Endothelial cell of umbilical vein (primary cell): ENCODE data around the gene MBD5. TPM values are rescaled to one million over a fixed set of nuclear protein-coding genes. Genes with fewer than 3 reads are reported as not detected.

Source experiments
- BruUV-seq: library from RNA; stranded (reverse); fragments of 400-500 nt; replicated peaks from 2 replicates; lab custom pipeline; 2021; lab: Mats Ljungman, UMichigan
- CTCF ChIA-PET: fragments of 300-600, 350-600 bp; sonication (Branson Sonifier 250); formaldehyde crosslinking; loops from one replicate; lab custom pipeline; 2021; ENCODE audit warnings: antibody characterized with exemption, inconsistent platforms; lab: Charles Lee
- POLR2A ChIA-PET: fragments of 300-600, 350-600 bp; sonication (Branson Sonifier 250); formaldehyde crosslinking; loops from one replicate; lab custom pipeline; 2021; ENCODE audit warnings: antibody characterized with exemption, inconsistent platforms; lab: Charles Lee
- DNase-seq: peaks from one replicate; pipeline ENCODE4 v3.0.0-alpha.2; 2011; ENCODE audit warnings: low read depth, low spot score
- FAIRE-seq: peaks from 2 replicates; lab custom pipeline; 2011; peaks lifted over from hg19 to GRCh38; lab: Jason Lieb, UNC
- H2AFZ ChIP-seq: 2 replicates; pipeline ENCODE4 v1.6.0; 2012; ENCODE audit warnings: low read depth, low read length, control low read depth, inconsistent platforms
- H3K27ac ChIP-seq: 2 replicates; pipeline ENCODE4 v1.5.1; 2011; ENCODE audit warnings: low read depth, mild to moderate bottlenecking, control low read depth, low read length, moderate library complexity; ENCODE audit not compliant: insufficient read depth
- H3K27me3 ChIP-seq, 2 experiments: 2 replicates each; pipeline versions ENCODE4 v1.6.0 to v1.6.1; 2011; ENCODE audit warnings: low read length in 2 of 2, mixed read lengths in 1 of 2; ENCODE audit not compliant: control insufficient read depth in 2 of 2, insufficient read depth in 2 of 2
- H3K36me3 ChIP-seq, 2 experiments: 2 replicates in 1 of 2; 3 replicates in 1 of 2; pipeline ENCODE4 v1.5.1; 2011; ENCODE audit warnings: low read length in 2 of 2, mild to moderate bottlenecking in 1 of 2, moderate library complexity in 1 of 2; ENCODE audit not compliant: control insufficient read depth in 2 of 2, insufficient read depth in 2 of 2; ENCODE audit errors: extremely low read depth in 1 of 2
- H3K4me1 ChIP-seq: 3 replicates; pipeline ENCODE4 v1.5.1; 2011; ENCODE audit warnings: mild to moderate bottlenecking, low read length; ENCODE audit not compliant: control insufficient read depth, insufficient read depth; ENCODE audit errors: extremely low read depth
- H3K4me2 ChIP-seq: 2 replicates; pipeline ENCODE4 v1.6.1; 2011; ENCODE audit warnings: low read length, control low read depth, mixed read lengths; ENCODE audit not compliant: insufficient read depth
- H3K4me3 ChIP-seq, 3 experiments: fragments of 200-600 bp in 1 of 3; sonication (generic), shearing (Covaris generic) in 1 of 3; replicated peaks in 1 of 3; 2 replicates each; pipeline ENCODE4 v1.5.1; 2011 to 2016; ENCODE audit warnings: control low read depth in 3 of 3, low read length in 3 of 3, mild to moderate bottlenecking in 2 of 3, inconsistent platforms in 1 of 3, low read depth in 1 of 3, moderate library complexity in 1 of 3; ENCODE audit not compliant: insufficient read depth in 1 of 3
- H3K79me2 ChIP-seq: 2 replicates; pipeline ENCODE4 v1.6.0; 2012; ENCODE audit warnings: low read length, inconsistent platforms; ENCODE audit not compliant: control insufficient read depth, insufficient read depth
- H3K9ac ChIP-seq: replicated peaks from 2 replicates; pipeline ENCODE3; 2011; ENCODE audit warnings: low read length, control low read depth; ENCODE audit not compliant: insufficient read depth; ENCODE audit errors: extremely low read depth
- H3K9me1 ChIP-seq: replicated peaks from 3 replicates; pipeline ENCODE4 v1.6.0; 2011; ENCODE audit warnings: mild to moderate bottlenecking, low read length; ENCODE audit not compliant: control insufficient read depth, insufficient read depth; ENCODE audit errors: extremely low read depth
- H3K9me3 ChIP-seq: replicated peaks from 2 replicates; pipeline ENCODE4 v1.5.1; 2012; ENCODE audit warnings: low read length, inconsistent platforms; ENCODE audit not compliant: control insufficient read depth, insufficient read depth
- H4K20me1 ChIP-seq: replicated peaks from 2 replicates; pipeline ENCODE3; 2011; ENCODE audit warnings: mild to moderate bottlenecking, low read length; ENCODE audit not compliant: control insufficient read depth, insufficient read depth; ENCODE audit errors: extremely low read depth
- CTCF ChIP-seq, 2 donors: IDR thresholded peaks; 1 replicate in 1 of 2; 2 replicates in 1 of 2; pipeline ENCODE4 v1.5.1; 2011; ENCODE audit warnings: low read length in 2 of 2, mild to moderate bottlenecking in 2 of 2, moderate library complexity in 2 of 2, control low read depth in 1 of 2, inconsistent platforms in 1 of 2, low read depth in 1 of 2; ENCODE audit not compliant: insufficient read depth in 1 of 2; ENCODE audit errors: extremely low read depth in 1 of 2
- EZH2 ChIP-seq: IDR thresholded peaks from 2 replicates; pipeline ENCODE4 v1.6.1; 2012; ENCODE audit warnings: borderline replicate concordance, low read depth, mild to moderate bottlenecking, moderate library complexity, low read length, inconsistent platforms; ENCODE audit not compliant: severe bottlenecking
- FOS ChIP-seq: IDR thresholded peaks from 2 replicates; pipeline ENCODE4 v1.6.1; 2011; ENCODE audit warnings: mild to moderate bottlenecking, low read length, moderate library complexity, borderline replicate concordance; ENCODE audit not compliant: insufficient read depth
- GATA2 ChIP-seq: IDR thresholded peaks from 2 replicates; pipeline ENCODE4 v1.7.0; 2011; ENCODE audit warnings: low read depth, mild to moderate bottlenecking, moderate library complexity, mixed read lengths, low read length; ENCODE audit not compliant: insufficient read length, insufficient read depth
- JUN ChIP-seq: IDR thresholded peaks from 2 replicates; pipeline ENCODE4 v1.6.1; 2011; ENCODE audit warnings: borderline replicate concordance, low read depth; ENCODE audit not compliant: insufficient read length, insufficient read depth
- MAX ChIP-seq: IDR thresholded peaks from 2 replicates; pipeline ENCODE4 v1.6.1; 2011; ENCODE audit not compliant: insufficient read depth, insufficient read length
- MYC ChIP-seq: IDR thresholded peaks from one replicate; pipeline ENCODE4 v1.6.1; 2011; ENCODE audit warnings: mild to moderate bottlenecking, low read depth, low read length
- POLR2A ChIP-seq: IDR thresholded peaks from 2 replicates; pipeline ENCODE4 v1.6.1; 2012; ENCODE audit warnings: low read depth, mild to moderate bottlenecking, control low read depth, low read length
- POLR2AphosphoS5 ChIP-seq: IDR thresholded peaks from 2 replicates; pipeline ENCODE4 v1.6.1; 2012; ENCODE audit warnings: low read depth, mild to moderate bottlenecking, control low read depth, low read length, moderate library complexity; ENCODE audit not compliant: insufficient read depth
- dilution Hi-C: fragments of 300-500 bp; cut with MboI; formaldehyde crosslinking; loops from one replicate; pipeline ENCODE4 v1.15.0; 2019; ENCODE audit warnings: low sequenced_read_pairs; ENCODE audit not compliant: extremely low pct_ligation_motif_present
- intact Hi-C: fragments of 100-400 bp; cut with micrococcal nuclease; formaldehyde crosslinking; loops from one replicate; pipeline ENCODE4 v1.10.0; 2022
- polyA plus RNA-seq, 4 experiments: library from polyadenylated mRNA; depleted of rRNA in 3 of 4; stranded (reverse) in 3 of 4; unstranded in 1 of 4; fragments of >200 nt; gene quantifications; 2 replicates each; pipeline versions ENCODE4 v1.2.1 to v1.2.3, GENCODE V29; 2011 to 2012; ENCODE audit warnings: missing spikeins in 1 of 4
- total RNA-seq: library from RNA; stranded (reverse); gene quantifications from 2 replicates; pipeline ENCODE4 v1.2.3, GENCODE V29; 2021

MBD5 gene
- total and polyA plus RNA-seq, 2 donors (not counting 3 experiments of a cell fraction or from before 2014, with no cell fraction given), result 11.3 to 37.0 TPM

- no peak for DNase-seq
- Histone ChIP-seq H3K4me1 (peaks cover 5% of the 10 kb centered on the region), H3K9ac (no peak overlapping the region), H3K36me3 (no peaks in the 10 kb centered on the region), H3K79me2 (no peaks in the 10 kb centered on the region), H3K4me2 (no peak overlapping the region), H4K20me1 (no peaks in the 10 kb centered on the region), H3K4me3 (no peak overlapping the region), H3K9me3 (no peaks in the 10 kb centered on the region), H2AFZ (no peak overlapping the region), H3K9me1 (no peaks in the 10 kb centered on the region), H3K27me3 (no peaks in the 10 kb centered on the region), H3K27ac (no peak overlapping the region)
- CTCF ChIA-PET, result no interaction called here
- dilution Hi-C loops, result no loop called here
- POLR2A ChIA-PET, result no interaction called here
- BruUV-seq, result no TSS peak
- intact Hi-C loops, result no loop called here
- no peak for FAIRE-seq
- TF ChIP-seq CTCF (IDR thresholded peaks at IDR 0.05; ENCODE audit: extremely low read depth in 1 of 2, insufficient read depth in 1 of 2, low read depth in 1 of 2, low read length in 2 of 2) (no peak), MYC (no peak), JUN (no peak), MAX (no peak), GATA2 (no peak), EZH2 (no peak), POLR2A (no peak), FOS (no peak), POLR2AphosphoS5 (no peak)
Observed at GRCh38 chr2:148301362-148301761, 280.5 kb downstream of the MBD5 start.
